ENCODE measurements around the gene LRRC34. TPM values are rescaled to one million over a fixed set of nuclear protein-coding genes. Genes with fewer than 3 reads are reported as not detected.

LRRC34 gene
- total RNA-seq, 2 donors from 2014 or later = 0.77 to 0.78 TPM

DNA sequence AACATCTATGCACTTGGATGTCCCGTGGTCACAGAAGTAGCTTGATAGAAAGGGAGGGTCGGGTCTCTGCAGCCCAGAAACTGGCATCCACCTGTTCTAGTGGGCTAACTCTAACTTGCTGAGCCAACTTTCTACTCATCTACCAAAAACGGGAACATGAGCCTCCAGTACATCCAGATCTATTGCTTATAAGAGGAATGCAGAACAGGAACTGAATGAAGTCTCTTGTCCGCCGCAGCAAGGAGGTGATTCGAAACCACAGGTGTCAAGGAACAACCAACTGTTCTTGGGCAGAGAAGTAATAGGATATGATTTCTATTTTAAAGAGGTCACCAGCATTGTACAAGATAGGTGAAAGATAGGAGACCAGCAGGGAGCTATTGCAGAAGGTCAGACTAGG, 65.8 kb downstream of the LRRC34 start:
- peaks cover 57% of the 10 kb centered on the region for H3K27me3 Mint-ChIP-seq
- no peak for DNase-seq
- no peak overlapping the region for H3K4me3 Mint-ChIP-seq
- no peak for ATAC-seq
- H3K27ac Mint-ChIP-seq = peak overlapping the region; percentile 32
- H3K4me1 Mint-ChIP-seq = no peaks in the 10 kb centered on the region
- peaks cover 7% of the 10 kb centered on the region for H3K36me3 Mint-ChIP-seq (ENCODE audit: low read depth)
- H3K9me3 ChIP-seq (ENCODE audit: control insufficient read depth, low read length, poor library complexity, severe bottlenecking) = no peaks in the 10 kb centered on the region

DNA sequence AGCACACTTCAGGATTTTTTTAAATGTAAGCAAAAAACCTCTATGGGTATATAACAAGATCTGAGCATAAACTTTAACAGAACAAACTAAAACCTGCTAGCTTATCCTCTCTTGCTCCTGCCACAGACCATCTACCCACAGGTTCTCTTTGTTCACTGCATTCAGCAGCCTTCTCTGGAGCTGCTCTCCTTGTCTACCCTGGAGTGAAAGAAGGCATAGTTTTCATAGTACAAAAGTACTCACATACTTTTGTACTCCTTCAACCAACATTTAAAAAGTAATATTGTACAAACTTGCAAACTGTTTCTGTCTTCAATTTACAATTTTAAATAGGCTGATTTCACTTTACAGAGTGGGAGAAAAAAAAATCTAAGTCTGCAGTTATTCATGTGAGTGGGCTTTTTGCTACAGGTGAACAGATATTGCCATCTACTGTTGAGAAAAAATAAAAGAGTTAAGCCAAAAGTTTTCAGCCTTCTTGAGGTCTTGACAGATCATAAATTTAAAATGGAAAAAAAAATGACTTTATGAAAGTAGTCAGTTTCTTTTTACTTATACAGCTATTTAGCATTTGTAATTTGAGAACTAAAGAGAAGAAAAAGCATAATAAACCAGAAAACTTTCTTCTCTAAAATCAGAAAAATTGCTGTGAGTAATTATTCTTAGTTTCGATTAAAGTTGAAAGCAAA, 68.2 kb downstream of the LRRC34 start:
- no peaks in the 10 kb centered on the region for H3K4me1 Mint-ChIP-seq
- H3K4me3 Mint-ChIP-seq = no peak overlapping the region
- H3K27ac Mint-ChIP-seq = no peak overlapping the region
- no peak for DNase-seq
- peaks cover 46% of the 10 kb centered on the region for H3K27me3 Mint-ChIP-seq
- H3K36me3 Mint-ChIP-seq (ENCODE audit: low read depth) = peaks cover 7% of the 10 kb centered on the region
- no peaks in the 10 kb centered on the region for H3K9me3 ChIP-seq (ENCODE audit: control insufficient read depth, low read length, poor library complexity, severe bottlenecking)
- ATAC-seq = no peak

Other genes with a start within 250 kb of the LRRC34 start
- gene MECOM, start 149.2 kb downstream of the LRRC34 start, total RNA-seq = 1 to 10 TPM in 1 of 2 donors, under 1 TPM in 1; 0.70 to 1.2 TPM
- 10 to 100 TPM in 1 of 2 donors, 1 to 10 TPM in 1; 6.0 to 11.0 TPM for gene TERC, start 47.8 kb downstream of the LRRC34 start, total RNA-seq
- gene ACTRT3, start 43.3 kb downstream of the LRRC34 start, total RNA-seq = not detected
- gene MYNN, start 39.5 kb downstream of the LRRC34 start, total RNA-seq = 10 to 100 TPM; 21.0 to 21.2 TPM
- not detected for gene LRRIQ4, start within 50 bp of the LRRC34 start, total RNA-seq
- gene LRRC31, start 57.0 kb upstream of the LRRC34 start, total RNA-seq = not detected
- gene SAMD7, start 98.7 kb upstream of the LRRC34 start, total RNA-seq = not detected
- 10 to 100 TPM; 85.7 to 87.4 TPM for gene SEC62, start 153.9 kb upstream of the LRRC34 start, total RNA-seq
- 1 to 10 TPM; 2.3 to 4.5 TPM for gene GPR160, start 225.1 kb upstream of the LRRC34 start, total RNA-seq

Data from T-helper 17 cell (primary cell).